Measurements from ENCODE around the gene INSYN2B. TPM values are rescaled to one million over a fixed set of nuclear protein-coding genes. Genes with fewer than 3 reads are reported as not detected.

Gene INSYN2B
- total and polyA plus RNA-seq, 2 experiments from 2014 or later, result 10.1 to 43.2 TPM

DNA sequence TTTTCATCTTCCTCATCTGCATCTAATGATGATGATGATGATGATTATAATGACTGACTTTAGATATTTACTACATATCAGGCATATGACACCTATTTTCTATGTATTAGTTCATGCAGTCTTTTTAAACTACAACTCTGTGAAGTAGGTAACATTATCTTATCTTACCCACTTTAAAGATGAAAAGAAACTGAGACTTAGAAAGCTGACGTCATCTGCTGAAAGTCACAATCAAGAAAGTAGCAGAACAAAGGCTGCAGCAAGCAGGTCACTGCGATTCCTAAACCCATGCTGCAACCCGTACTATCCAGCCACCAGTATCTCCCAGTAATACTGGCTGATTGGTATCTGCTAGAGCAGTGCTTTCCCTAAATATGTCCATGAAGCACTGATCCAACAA, 40.1 kb upstream of the INSYN2B start:
- Histone ChIP-seq H3K9me2 (ENCODE audit: insufficient read depth) (no peaks in the 10 kb centered on the region), H3K9ac (no peak overlapping the region), H3K27me3 (replicated peaks; ENCODE audit: insufficient read depth) (peaks cover 25% of the 10 kb centered on the region), H3K9me3 (ENCODE audit: low read depth) (no peaks in the 10 kb centered on the region), H3K4me1 (ENCODE audit: insufficient read depth) (no peaks in the 10 kb centered on the region), H3K36me3 (ENCODE audit: low read depth) (no peaks in the 10 kb centered on the region), H3K4me3 (no peak overlapping the region), H2AFZ (no peak overlapping the region), H3K27ac (no peak overlapping the region), H4K20me1 (ENCODE audit: insufficient read depth) (no peaks in the 10 kb centered on the region), H3K79me2 (ENCODE audit: insufficient read depth) (no peaks in the 10 kb centered on the region), H3K4me2 (ENCODE audit: unreplicated experiment) (no peak overlapping the region), H3F3A (ENCODE audit: insufficient read depth) (no peaks in the 10 kb centered on the region)
- no peak for TF ChIP-seq EZH2phosphoT487 (IDR thresholded peaks at IDR 0.05; ENCODE audit: insufficient read depth, low read depth)
- TF ChIP-seq EZH2 (IDR thresholded peaks at IDR 0.05; ENCODE audit: insufficient read depth, poor library complexity, severe bottlenecking), result no peak
- no peak for DNase-seq
- WGBS, 2 experiments (ENCODE audit: low coverage in 1 of 2, low lambda C conversion rate in 2 of 2, missing lambda C conversion rate in 2 of 2), result 71 to 77% methylated on average over 3 of the region's 3 CpGs
- in situ Hi-C loops (cut with MboI), result no loop called here

DNA sequence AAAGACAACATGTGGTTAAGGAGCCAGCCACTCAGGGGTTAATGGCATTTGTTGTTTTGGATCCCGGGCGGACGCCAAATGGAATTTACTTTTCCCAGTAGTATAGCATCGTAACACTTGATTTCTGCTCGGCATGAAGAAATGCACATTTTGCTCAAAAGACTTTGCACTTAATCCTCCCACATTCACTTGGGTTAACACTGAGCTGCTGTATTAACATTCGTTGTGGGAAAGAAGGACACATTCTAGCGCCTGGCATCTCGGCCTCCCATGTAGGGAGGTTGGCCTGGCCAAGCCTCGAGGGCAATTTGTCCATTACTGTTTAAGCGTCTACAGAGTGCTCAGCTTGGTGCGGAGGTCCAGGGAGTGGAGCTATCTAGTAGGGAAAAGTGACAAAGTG, 32.3 kb upstream of the INSYN2B start:
- Histone ChIP-seq H3K4me3 (no peak overlapping the region), H3K9ac (no peak overlapping the region), H3F3A (ENCODE audit: insufficient read depth) (no peaks in the 10 kb centered on the region), H4K20me1 (ENCODE audit: insufficient read depth) (no peaks in the 10 kb centered on the region), H3K36me3 (ENCODE audit: low read depth) (no peaks in the 10 kb centered on the region), H3K27me3 (replicated peaks; ENCODE audit: insufficient read depth) (peaks cover 30% of the 10 kb centered on the region), H3K9me3 (ENCODE audit: low read depth) (no peaks in the 10 kb centered on the region), H3K9me2 (ENCODE audit: insufficient read depth) (no peaks in the 10 kb centered on the region), H3K4me1 (ENCODE audit: insufficient read depth) (no peaks in the 10 kb centered on the region), H3K4me2 (ENCODE audit: unreplicated experiment) (no peak overlapping the region), H3K79me2 (ENCODE audit: insufficient read depth) (no peaks in the 10 kb centered on the region), H2AFZ (no peak overlapping the region), H3K27ac (no peak overlapping the region)
- WGBS, 2 experiments (ENCODE audit: low coverage in 1 of 2, low lambda C conversion rate in 2 of 2, missing lambda C conversion rate in 2 of 2), result 46 to 48% methylated on average over 11 of the region's 11 CpGs
- DNase-seq, result no peak
- TF ChIP-seq EZH2phosphoT487 (IDR thresholded peaks at IDR 0.05; ENCODE audit: insufficient read depth, low read depth), result no peak
- TF ChIP-seq EZH2 (IDR thresholded peaks at IDR 0.05; ENCODE audit: insufficient read depth, poor library complexity, severe bottlenecking), result no peak
- in situ Hi-C loops (cut with MboI), result no loop called here

DNA sequence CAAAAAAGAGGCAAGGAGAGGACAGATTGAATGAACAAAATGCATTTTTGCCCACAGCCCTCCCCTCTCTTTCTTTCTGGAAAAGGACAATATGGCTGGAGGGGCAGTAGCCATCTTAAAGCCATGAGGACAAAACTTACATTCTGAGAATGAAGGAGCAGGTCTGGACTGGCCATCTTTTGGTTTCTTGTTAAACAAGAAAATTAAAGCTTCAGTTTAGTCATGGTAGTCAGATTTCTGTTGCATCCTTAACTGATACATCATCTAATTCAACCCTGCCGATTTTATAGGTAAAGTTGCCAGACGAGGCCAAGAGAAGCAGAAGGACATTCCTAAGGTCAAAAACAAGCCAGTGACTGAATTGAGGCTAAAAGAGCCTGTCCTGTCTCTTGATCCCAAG, 31.5 kb upstream of the INSYN2B start:
- Histone ChIP-seq H3K27ac (no peak overlapping the region), H4K20me1 (ENCODE audit: insufficient read depth) (no peaks in the 10 kb centered on the region), H3K9ac (no peak overlapping the region), H3K4me2 (ENCODE audit: unreplicated experiment) (no peak overlapping the region), H3K79me2 (ENCODE audit: insufficient read depth) (no peaks in the 10 kb centered on the region), H3K4me1 (ENCODE audit: insufficient read depth) (no peaks in the 10 kb centered on the region), H2AFZ (no peak overlapping the region), H3K4me3 (no peak overlapping the region), H3K27me3 (replicated peaks; ENCODE audit: insufficient read depth) (peaks cover 33% of the 10 kb centered on the region), H3K9me3 (ENCODE audit: low read depth) (no peaks in the 10 kb centered on the region), H3F3A (ENCODE audit: insufficient read depth) (no peaks in the 10 kb centered on the region), H3K36me3 (ENCODE audit: low read depth) (no peaks in the 10 kb centered on the region), H3K9me2 (ENCODE audit: insufficient read depth) (no peaks in the 10 kb centered on the region)
- in situ Hi-C loops (cut with MboI), result no loop called here
- no peak for DNase-seq
- TF ChIP-seq EZH2 (IDR thresholded peaks at IDR 0.05; ENCODE audit: insufficient read depth, poor library complexity, severe bottlenecking) (no peak), EZH2phosphoT487 (IDR thresholded peaks at IDR 0.05; ENCODE audit: insufficient read depth, low read depth) (no peak)
- WGBS, 2 experiments (ENCODE audit: low coverage in 1 of 2, low lambda C conversion rate in 2 of 2, missing lambda C conversion rate in 2 of 2), result 72 to 76% methylated on average over 2 of the region's 2 CpGs

DNA sequence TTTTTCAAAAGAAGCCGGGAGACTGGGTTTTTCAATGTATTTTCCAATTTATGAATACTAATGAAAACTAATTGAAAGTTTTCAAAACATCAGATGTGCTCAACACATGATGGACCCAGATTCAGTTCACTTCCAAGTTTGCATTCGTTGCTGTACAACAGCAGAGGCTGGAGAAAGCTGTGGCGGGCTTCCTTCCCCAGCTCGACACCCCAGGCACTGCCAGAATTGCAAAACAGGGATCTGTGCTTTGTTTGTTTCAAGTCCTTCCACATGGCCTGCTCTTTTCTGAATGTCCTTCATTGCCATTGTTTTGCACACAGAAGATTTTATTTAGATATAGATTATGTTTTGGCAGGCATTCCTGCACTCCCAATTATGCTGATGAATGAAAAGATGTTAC, 30.3 kb upstream of the INSYN2B start:
- no peak overlapping the region for H2AFZ ChIP-seq
- H4K20me1 ChIP-seq (ENCODE audit: insufficient read depth), result no peaks in the 10 kb centered on the region
- no peaks in the 10 kb centered on the region for H3F3A ChIP-seq (ENCODE audit: insufficient read depth)
- in situ Hi-C loops (cut with MboI), result no loop called here
- WGBS, 2 experiments (ENCODE audit: low coverage in 1 of 2, low lambda C conversion rate in 2 of 2, missing lambda C conversion rate in 2 of 2), result 54 to 57% methylated on average over 4 of the region's 4 CpGs
- TF ChIP-seq EZH2phosphoT487 (IDR thresholded peaks at IDR 0.05; ENCODE audit: insufficient read depth, low read depth), result no peak
- no peak for TF ChIP-seq EZH2 (IDR thresholded peaks at IDR 0.05; ENCODE audit: insufficient read depth, poor library complexity, severe bottlenecking)
- H3K4me1 ChIP-seq (ENCODE audit: insufficient read depth), result no peaks in the 10 kb centered on the region
- H3K4me2 ChIP-seq (ENCODE audit: unreplicated experiment), result no peak overlapping the region
- no peaks in the 10 kb centered on the region for H3K79me2 ChIP-seq (ENCODE audit: insufficient read depth)
- H3K4me3 ChIP-seq, result no peak overlapping the region
- peaks cover 35% of the 10 kb centered on the region for H3K27me3 ChIP-seq (replicated peaks; ENCODE audit: insufficient read depth)
- no peak overlapping the region for H3K27ac ChIP-seq
- no peaks in the 10 kb centered on the region for H3K36me3 ChIP-seq (ENCODE audit: low read depth)
- no peak for DNase-seq
- H3K9me2 ChIP-seq (ENCODE audit: insufficient read depth), result no peaks in the 10 kb centered on the region
- H3K9ac ChIP-seq, result no peak overlapping the region
- H3K9me3 ChIP-seq (ENCODE audit: low read depth), result no peaks in the 10 kb centered on the region

DNA sequence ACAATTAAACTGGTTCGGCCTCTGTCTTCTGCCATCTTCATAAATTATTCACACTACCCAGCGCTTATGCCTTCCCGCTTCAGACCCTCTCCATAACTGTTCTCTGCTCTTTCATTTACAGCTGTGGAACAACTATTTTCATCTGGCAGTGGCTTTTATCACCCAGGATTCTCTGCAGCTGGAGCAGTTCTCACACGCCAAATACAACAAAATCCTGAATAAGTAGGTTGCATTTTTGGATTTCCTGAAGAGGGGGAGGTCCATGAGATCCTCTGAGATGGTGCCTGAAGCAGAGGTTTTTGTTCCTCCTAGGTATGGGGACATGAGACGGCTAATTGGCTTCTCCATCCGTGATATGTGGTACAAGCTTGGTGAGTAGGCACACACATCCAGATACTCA, 28.1 kb upstream of the INSYN2B start:
- Histone ChIP-seq H2AFZ (no peak overlapping the region), H3K4me2 (ENCODE audit: unreplicated experiment) (no peak overlapping the region), H3F3A (ENCODE audit: insufficient read depth) (no peaks in the 10 kb centered on the region), H3K9me3 (ENCODE audit: low read depth) (no peaks in the 10 kb centered on the region), H3K9me2 (ENCODE audit: insufficient read depth) (no peaks in the 10 kb centered on the region), H3K27ac (no peak overlapping the region), H3K27me3 (replicated peaks; ENCODE audit: insufficient read depth) (peaks cover 27% of the 10 kb centered on the region), H4K20me1 (ENCODE audit: insufficient read depth) (no peaks in the 10 kb centered on the region), H3K79me2 (ENCODE audit: insufficient read depth) (no peaks in the 10 kb centered on the region), H3K4me1 (ENCODE audit: insufficient read depth) (no peaks in the 10 kb centered on the region), H3K36me3 (ENCODE audit: low read depth) (no peaks in the 10 kb centered on the region), H3K9ac (no peak overlapping the region), H3K4me3 (no peak overlapping the region)
- DNase-seq, result no peak
- in situ Hi-C loops (cut with MboI), result no loop called here
- no peak for TF ChIP-seq EZH2phosphoT487 (IDR thresholded peaks at IDR 0.05; ENCODE audit: insufficient read depth, low read depth)
- no peak for TF ChIP-seq EZH2 (IDR thresholded peaks at IDR 0.05; ENCODE audit: insufficient read depth, poor library complexity, severe bottlenecking)
- 76 to 78% methylated on average over 6 of the region's 6 CpGs for WGBS, 2 experiments (ENCODE audit: low coverage in 1 of 2, low lambda C conversion rate in 2 of 2, missing lambda C conversion rate in 2 of 2)

All from GM23248 (cell line).